CD14-positive monocyte (primary cell): ENCODE measurements around the gene BMP7. TPM values are rescaled to one million over a fixed set of nuclear protein-coding genes. Genes with fewer than 3 reads are reported as not detected.

Source experiments
- DNase-seq, 3 donors: peaks; one replicate each; pipeline ENCODE4 v3.0.0-alpha.2; 2011 to 2022
- H2AFZ ChIP-seq: 2 replicates; pipeline ENCODE4 v1.6.0; 2012; ENCODE audit warnings: mild to moderate bottlenecking, low read depth, low read length, inconsistent platforms; ENCODE audit not compliant: insufficient read depth, poor library complexity, severe bottlenecking
- H3K27ac ChIP-seq, 2 donors: 1 replicate in 1 of 2; 2 replicates in 1 of 2; pipeline ENCODE4 v1.5.1; 2012 to 2013; ENCODE audit warnings: low read length in 2 of 2, control low read depth in 1 of 2, inconsistent platforms in 1 of 2, low read depth in 1 of 2, mild to moderate bottlenecking in 1 of 2
- H3K27me3 ChIP-seq, 2 donors: one replicate each; pipeline versions ENCODE4 v1.6.0 to v1.6.1; 2011 to 2013; ENCODE audit warnings: low read length in 2 of 2; ENCODE audit not compliant: control insufficient read depth in 2 of 2, insufficient read depth in 2 of 2
- H3K36me3 ChIP-seq, 2 donors: replicated peaks in 1 of 2; 1 replicate in 1 of 2; 2 replicates in 1 of 2; pipeline versions ENCODE4 v1.5.1 to v1.6.1; 2012 to 2013; ENCODE audit warnings: low read length in 2 of 2, control low read depth in 1 of 2, inconsistent platforms in 1 of 2, mild to moderate bottlenecking in 1 of 2; ENCODE audit not compliant: insufficient read depth in 2 of 2, control insufficient read depth in 1 of 2
- H3K4me1 ChIP-seq, 2 donors: 1 replicate in 1 of 2; 2 replicates in 1 of 2; pipeline versions ENCODE4 v1.5.1 to v1.6.1; 2012 to 2013; ENCODE audit warnings: low read length in 2 of 2, control low read depth in 1 of 2, inconsistent platforms in 1 of 2, mild to moderate bottlenecking in 1 of 2, moderate library complexity in 1 of 2; ENCODE audit not compliant: insufficient read depth in 2 of 2, control insufficient read depth in 1 of 2
- H3K4me2 ChIP-seq: replicated peaks from 2 replicates; pipeline ENCODE3; 2012; ENCODE audit warnings: low read length, moderate library complexity, mild to moderate bottlenecking; ENCODE audit not compliant: poor library complexity, severe bottlenecking; ENCODE audit errors: extremely low read depth
- H3K4me3 ChIP-seq, 3 experiments: fragments of 200-600 bp in 1 of 3; sonication (generic) in 1 of 3; replicated peaks in 1 of 3; 1 replicate in 2 of 3; 2 replicates in 1 of 3; pipeline ENCODE4 v1.5.1; 2011 to 2013; ENCODE audit warnings: low read length in 3 of 3, mild to moderate bottlenecking in 3 of 3, control low read depth in 2 of 3, low read depth in 2 of 3, inconsistent platforms in 1 of 3, moderate library complexity in 1 of 3
- H3K79me2 ChIP-seq: 2 replicates; pipeline ENCODE4 v1.6.0; 2012; ENCODE audit warnings: mild to moderate bottlenecking, control low read depth, inconsistent platforms, low read length, moderate library complexity; ENCODE audit not compliant: insufficient read depth
- H3K9ac ChIP-seq: 2 replicates; pipeline ENCODE4 v1.6.0; 2017; ENCODE audit warnings: low read length, mild to moderate bottlenecking; ENCODE audit not compliant: insufficient read depth, poor library complexity, severe bottlenecking
- H3K9me3 ChIP-seq, 2 donors: replicated peaks in 1 of 2; 1 replicate in 1 of 2; 2 replicates in 1 of 2; pipeline versions ENCODE4 v1.5.1 to v1.6.1; 2012 to 2013; ENCODE audit warnings: low read length in 2 of 2, control low read depth in 1 of 2; ENCODE audit not compliant: control insufficient read depth in 1 of 2, insufficient read depth in 1 of 2
- H4K20me1 ChIP-seq: 2 replicates; pipeline ENCODE4 v1.6.0; 2012; ENCODE audit warnings: mild to moderate bottlenecking, low read length, control low read depth, moderate library complexity; ENCODE audit not compliant: insufficient read depth
- H3K27ac Mint-ChIP-seq, 7 donors: one replicate each; pipeline ENCODE4 v1.8.0; 2020; ENCODE audit warnings: mild to moderate bottlenecking in 7 of 7, mixed read lengths in 7 of 7, moderate library complexity in 6 of 7, inconsistent platforms in 2 of 7
- H3K27me3 Mint-ChIP-seq, 3 donors: one replicate each; pipeline ENCODE4 v1.8.0; 2021 to 2022; ENCODE audit warnings: low read depth in 3 of 3, mild to moderate bottlenecking in 3 of 3, mixed read lengths in 3 of 3, moderate library complexity in 3 of 3, inconsistent platforms in 1 of 3
- H3K36me3 Mint-ChIP-seq, 2 donors: one replicate each; pipeline ENCODE4 v1.8.0; 2020; ENCODE audit warnings: mixed read lengths in 2 of 2, inconsistent platforms in 1 of 2, mild to moderate bottlenecking in 1 of 2
- H3K4me1 Mint-ChIP-seq: one replicate; pipeline ENCODE4 v1.8.0; 2020; ENCODE audit warnings: mild to moderate bottlenecking, mixed read lengths
- H3K4me3 Mint-ChIP-seq, 2 donors: one replicate each; pipeline ENCODE4 v1.8.0; 2020; ENCODE audit warnings: mild to moderate bottlenecking in 2 of 2, mixed read lengths in 2 of 2, moderate library complexity in 1 of 2
- H3K9me3 Mint-ChIP-seq, 7 donors: one replicate each; pipeline ENCODE4 v1.8.0; 2020 to 2022; ENCODE audit warnings: mixed read lengths in 7 of 7, mild to moderate bottlenecking in 6 of 7, moderate library complexity in 6 of 7, inconsistent platforms in 2 of 7
- WGBS: methylation state at CpG from one replicate; pipeline ENCODE4 v1.1.5; 2013; ENCODE audit warnings: missing lambda C conversion rate; ENCODE audit not compliant: insufficient coverage; 5-methylcytosine and 5-hydroxymethylcytosine counted together
- intact Hi-C, 2 donors: fragments of 100-400 bp; cut with micrococcal nuclease; formaldehyde crosslinking; loops; one replicate each; pipeline versions ENCODE4 v1.15.0 to v1.15.1; 2023
- polyA plus RNA-seq, 3 donors: library from polyadenylated mRNA; depleted of rRNA in 1 of 3; unstranded in 2 of 3; stranded (reverse) in 1 of 3; fragments of 300-500 nt in 2 of 3; fragments of >200 nt in 1 of 3; fragmentation: Illumina TruSeq in 2 of 3; gene quantifications; 1 replicate in 2 of 3; 2 replicates in 1 of 3; pipeline ENCODE4 v1.2.3, GENCODE V29; 2012 to 2021
- TF ChIP-seq, protein P1 (sequence below): fragments of 200-600 bp; IDR thresholded peaks from one replicate; pipeline ENCODE4 v1.8.0; 2022; ENCODE audit warnings: antibody characterized with exemption, mild to moderate bottlenecking

The BMP7 gene
- polyA plus RNA-seq, 3 donors, result not detected

DNA sequence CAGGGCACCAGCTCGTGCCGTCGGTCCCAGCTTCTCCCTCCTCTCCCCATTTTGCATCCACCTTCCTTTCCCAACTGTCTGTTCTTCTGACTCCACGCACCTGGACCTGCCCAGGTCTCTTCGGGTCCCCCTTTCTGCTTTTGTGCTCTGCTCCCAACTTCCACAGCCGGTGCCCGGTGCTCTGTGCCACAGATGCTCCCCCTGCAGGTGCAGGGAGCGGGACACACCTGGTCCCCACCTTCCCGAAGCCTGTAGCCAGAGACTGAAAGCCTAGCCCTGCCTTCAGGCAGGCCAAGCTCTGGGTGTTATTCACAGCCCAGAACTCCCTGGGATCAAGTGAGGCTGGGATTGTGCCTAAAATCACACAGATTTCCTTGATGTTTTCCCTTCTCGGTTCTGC, 24.6 kb upstream of the BMP7 start:
- Histone ChIP-seq H2AFZ (no peak overlapping the region), H3K27ac (no peak overlapping the region), H3K9ac (no peak overlapping the region), H3K9me3 (no peaks in the 10 kb centered on the region), H4K20me1 (no peaks in the 10 kb centered on the region), H3K4me2 (no peak overlapping the region), H3K4me3 (no peak overlapping the region), H3K36me3 (no peaks in the 10 kb centered on the region), H3K27me3 (peaks cover 0 to 18% of the 10 kb centered on the region in 2 donors), H3K79me2 (no peaks in the 10 kb centered on the region), H3K4me1 (no peaks in the 10 kb centered on the region)
- no peaks in the 10 kb centered on the region for H3K36me3 Mint-ChIP-seq
- 66% methylated on average over 9 of the region's 10 CpGs for WGBS
- TF ChIP-seq, protein P1, sequence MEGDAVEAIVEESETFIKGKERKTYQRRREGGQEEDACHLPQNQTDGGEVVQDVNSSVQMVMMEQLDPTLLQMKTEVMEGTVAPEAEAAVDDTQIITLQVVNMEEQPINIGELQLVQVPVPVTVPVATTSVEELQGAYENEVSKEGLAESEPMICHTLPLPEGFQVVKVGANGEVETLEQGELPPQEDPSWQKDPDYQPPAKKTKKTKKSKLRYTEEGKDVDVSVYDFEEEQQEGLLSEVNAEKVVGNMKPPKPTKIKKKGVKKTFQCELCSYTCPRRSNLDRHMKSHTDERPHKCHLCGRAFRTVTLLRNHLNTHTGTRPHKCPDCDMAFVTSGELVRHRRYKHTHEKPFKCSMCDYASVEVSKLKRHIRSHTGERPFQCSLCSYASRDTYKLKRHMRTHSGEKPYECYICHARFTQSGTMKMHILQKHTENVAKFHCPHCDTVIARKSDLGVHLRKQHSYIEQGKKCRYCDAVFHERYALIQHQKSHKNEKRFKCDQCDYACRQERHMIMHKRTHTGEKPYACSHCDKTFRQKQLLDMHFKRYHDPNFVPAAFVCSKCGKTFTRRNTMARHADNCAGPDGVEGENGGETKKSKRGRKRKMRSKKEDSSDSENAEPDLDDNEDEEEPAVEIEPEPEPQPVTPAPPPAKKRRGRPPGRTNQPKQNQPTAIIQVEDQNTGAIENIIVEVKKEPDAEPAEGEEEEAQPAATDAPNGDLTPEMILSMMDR, result no peak
- no peak for DNase-seq
- H3K27ac Mint-ChIP-seq, result no peak overlapping the region
- H3K4me3 Mint-ChIP-seq, result no peak overlapping the region
- peaks cover 20 to 33% (median 23%) of the 10 kb centered on the region in 3 donors for H3K27me3 Mint-ChIP-seq
- peaks cover 0 to 3% (median 0%) of the 10 kb centered on the region in 7 donors for H3K9me3 Mint-ChIP-seq
- intact Hi-C loops, result no loop called here
- no peaks in the 10 kb centered on the region for H3K4me1 Mint-ChIP-seq

DNA sequence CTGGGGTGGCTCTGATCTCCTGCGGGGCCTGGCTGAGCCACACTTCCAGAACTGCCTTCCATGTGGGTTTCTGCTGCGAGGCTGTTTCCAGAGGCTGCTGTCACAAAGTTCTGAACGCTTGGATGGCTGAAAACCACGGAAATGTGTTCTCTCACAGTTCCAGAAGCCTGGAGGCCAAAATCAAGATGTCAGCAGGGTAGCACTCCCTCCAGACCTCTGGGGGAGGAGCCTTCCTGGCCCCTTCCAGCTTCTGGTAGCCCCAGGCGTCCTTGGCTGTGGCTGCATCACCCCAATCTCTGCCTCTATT, 23.7 kb upstream of the BMP7 start:
- peaks cover 0 to 18% of the 10 kb centered on the region in 2 donors for H3K27me3 ChIP-seq
- WGBS, result 85% methylated on average over 5 of the region's 5 CpGs
- no peaks in the 10 kb centered on the region for H4K20me1 ChIP-seq
- DNase-seq, result no peak
- H3K27ac ChIP-seq, result no peak overlapping the region
- H3K4me1 Mint-ChIP-seq, result no peaks in the 10 kb centered on the region
- H3K36me3 ChIP-seq, result no peaks in the 10 kb centered on the region
- no peaks in the 10 kb centered on the region for H3K4me1 ChIP-seq
- H3K79me2 ChIP-seq, result no peaks in the 10 kb centered on the region
- peaks cover 20 to 34% (median 21%) of the 10 kb centered on the region in 3 donors for H3K27me3 Mint-ChIP-seq
- intact Hi-C loops, result no loop called here
- no peak overlapping the region for H3K9ac ChIP-seq
- no peak overlapping the region for H3K4me2 ChIP-seq
- H3K4me3 Mint-ChIP-seq, result no peak overlapping the region
- TF ChIP-seq, protein P1, result no peak
- H3K27ac Mint-ChIP-seq, result no peak overlapping the region
- H2AFZ ChIP-seq, result no peak overlapping the region
- peaks cover 0 to 3% (median 0%) of the 10 kb centered on the region in 7 donors for H3K9me3 Mint-ChIP-seq
- H3K36me3 Mint-ChIP-seq, result no peaks in the 10 kb centered on the region
- H3K4me3 ChIP-seq, result no peak overlapping the region
- H3K9me3 ChIP-seq, result no peaks in the 10 kb centered on the region
